ENCODE data around the gene ADAM19.
A peak's percentile ranks its signal among the peaks of the same experiment; 100 is the strongest.

ADAM19 gene

GRCh38 chr5:157541447-157542118 is 34.0 kb downstream of the ADAM19 start:
- DNase-seq (ENCODE audit: low spot score), result peak; percentile 37

DNA sequence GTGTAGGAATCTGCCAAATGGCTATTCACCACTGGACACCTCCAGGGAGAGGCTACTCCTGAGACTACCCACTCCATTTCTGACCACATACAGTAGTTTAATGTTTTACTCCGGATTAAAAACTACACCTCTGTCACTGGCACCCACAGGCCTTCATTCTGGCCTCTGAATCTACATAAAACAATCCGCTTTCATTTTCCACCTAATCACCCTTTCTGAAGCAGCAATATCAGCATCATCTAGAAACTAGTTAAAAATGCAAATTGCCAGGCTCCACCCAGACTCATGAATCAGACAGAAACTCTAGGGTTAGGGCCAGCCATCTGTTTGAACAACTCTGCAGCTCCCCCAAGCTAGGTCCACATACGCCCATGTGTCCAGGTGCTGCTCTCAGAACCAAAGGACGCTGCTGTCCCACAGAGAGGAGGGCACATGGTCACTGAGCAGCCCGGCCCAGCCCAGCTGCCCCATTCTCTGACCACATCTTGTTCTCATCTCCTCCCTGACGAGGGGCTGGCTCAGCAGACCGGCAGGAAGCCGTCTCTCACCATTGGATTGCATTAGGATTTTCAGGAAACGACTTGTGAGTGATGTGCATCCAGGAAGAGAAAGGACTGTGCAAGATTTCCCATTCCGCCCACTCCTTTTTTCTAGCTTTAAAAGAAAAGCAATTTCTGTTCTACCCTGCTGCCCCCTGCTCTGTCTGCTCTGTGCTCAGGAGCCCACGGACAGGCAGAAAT is 34.7 kb downstream of the ADAM19 start:
- peak; percentile 83 for DNase-seq (ENCODE audit: low spot score)

DNA sequence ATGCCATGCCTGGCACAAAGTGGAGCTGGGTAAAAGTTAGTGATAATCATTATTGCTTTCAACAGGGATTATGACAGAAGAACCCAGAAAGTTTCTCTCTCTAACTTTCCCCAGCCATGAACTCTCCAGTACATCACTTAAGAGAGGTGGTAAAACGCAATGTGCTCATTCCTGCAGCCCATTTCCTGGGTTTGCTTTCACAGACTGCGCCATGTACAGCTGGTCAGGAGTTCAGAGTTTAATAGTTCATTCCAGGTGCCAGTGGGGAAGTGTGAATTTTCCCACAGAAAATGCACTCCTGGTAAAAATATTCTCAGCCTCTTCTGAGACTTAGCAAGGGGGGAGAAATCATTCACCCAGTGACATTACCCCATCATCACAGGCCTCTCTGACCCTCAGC is 35.5 kb downstream of the ADAM19 start:
- DNase-seq (ENCODE audit: low spot score), result no peak

DNA sequence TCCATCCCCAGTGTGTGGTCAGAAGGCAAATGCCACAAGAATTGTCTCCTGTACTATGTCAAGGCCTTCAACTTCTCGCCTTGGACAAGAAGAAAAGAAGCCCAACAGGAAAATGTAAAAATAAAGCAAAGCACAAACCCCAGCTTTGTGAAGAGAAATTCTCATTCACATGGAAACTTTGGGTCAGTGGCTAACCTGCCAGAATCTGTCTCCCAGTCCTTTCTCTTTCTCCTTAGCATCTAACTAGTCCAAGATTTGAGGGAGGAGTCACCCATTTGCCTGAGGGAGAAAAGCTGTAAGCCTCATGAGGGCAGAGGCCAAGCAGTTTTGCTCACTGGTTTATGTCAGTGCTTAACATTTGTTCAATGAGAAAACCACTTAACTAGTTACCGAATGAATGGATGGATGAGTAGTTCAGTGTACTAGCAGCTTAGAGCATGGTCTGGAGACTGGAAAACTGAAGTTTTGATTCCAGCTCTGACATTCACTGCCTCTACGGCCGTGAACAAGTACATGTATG is 36.0 kb downstream of the ADAM19 start:
- DNase-seq (ENCODE audit: low spot score), result no peak

- DNase-seq (ENCODE audit: low spot score), result no peak
Observed at GRCh38 chr5:157538311-157538710, 37.3 kb downstream of the ADAM19 start.

DNA sequence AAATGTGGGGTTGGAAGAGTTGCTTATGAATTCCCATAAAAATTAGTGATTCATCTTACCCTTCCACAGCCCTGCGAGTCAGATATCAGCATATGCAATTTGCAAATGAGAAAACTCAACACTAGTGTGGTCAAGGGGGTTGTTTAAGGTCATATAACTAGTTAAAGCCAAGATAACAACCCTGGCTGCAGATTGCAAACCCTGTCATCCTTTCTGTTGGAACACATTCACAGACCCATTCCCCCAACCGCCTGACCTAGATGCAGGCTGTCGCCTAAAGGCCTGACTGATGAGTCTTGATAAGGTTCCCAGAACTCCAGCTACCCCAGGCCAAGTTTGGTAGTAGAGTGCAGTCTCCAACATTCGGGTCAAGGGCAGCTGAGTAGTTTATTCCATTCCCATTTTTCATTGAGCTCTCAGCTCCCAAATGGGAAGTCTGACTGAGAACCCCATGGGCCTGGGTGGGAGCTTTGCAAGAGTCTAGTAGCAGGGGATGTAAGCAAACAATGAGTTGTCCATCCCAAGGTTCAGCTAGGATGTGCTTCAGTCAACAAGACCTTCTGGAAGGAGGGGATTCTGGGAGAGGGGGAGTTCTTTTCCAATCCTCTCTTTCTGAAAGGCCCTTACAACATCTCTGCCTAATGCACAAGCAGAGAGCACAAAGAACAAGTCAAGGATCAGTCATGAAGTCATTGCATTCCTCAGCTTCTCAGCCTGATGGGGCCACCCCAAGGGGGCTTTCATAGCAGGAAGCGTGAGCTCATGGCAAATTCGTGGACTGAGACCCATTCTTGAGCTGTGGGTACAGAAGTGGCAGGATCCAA is 40.3 kb downstream of the ADAM19 start:
- DNase-seq (ENCODE audit: low spot score), result no peak

DNA sequence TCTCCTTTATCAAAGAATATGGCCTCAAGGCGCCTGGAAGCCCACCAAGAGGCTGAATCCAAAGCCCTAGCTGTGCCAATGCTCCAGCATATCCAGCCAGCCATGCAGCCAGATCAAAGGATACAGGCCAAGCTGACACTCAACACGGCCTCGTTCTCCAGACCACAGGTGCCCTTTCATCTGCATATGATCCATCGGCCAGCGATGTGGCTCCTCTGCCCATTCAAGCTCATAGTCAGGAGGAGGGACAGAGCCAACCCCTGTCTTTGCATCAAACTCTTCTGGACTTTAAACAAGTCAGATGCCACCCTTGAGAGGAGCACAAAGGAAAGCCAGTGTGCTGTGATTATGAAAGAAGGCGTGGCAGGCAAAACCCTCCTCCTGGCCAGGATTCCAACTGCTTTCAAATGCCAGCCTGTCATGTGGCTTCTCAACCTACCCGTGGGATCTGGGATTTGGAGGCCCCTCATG is 42.5 kb downstream of the ADAM19 start:
- no peak for DNase-seq (ENCODE audit: low spot score)

GRCh38 chr5:157532022-157532421 is 43.6 kb downstream of the ADAM19 start:
- no peak for DNase-seq (ENCODE audit: low spot score)

GRCh38 chr5:157530226-157530972 is 45.2 kb downstream of the ADAM19 start:
- DNase-seq (ENCODE audit: low spot score), result no peak

- no peak for DNase-seq (ENCODE audit: low spot score)
Observed at GRCh38 chr5:157529002-157529401, 46.6 kb downstream of the ADAM19 start.

- DNase-seq (ENCODE audit: low spot score), result no peak
Observed at GRCh38 chr5:157528036-157528632, 47.4 kb downstream of the ADAM19 start.

DNA sequence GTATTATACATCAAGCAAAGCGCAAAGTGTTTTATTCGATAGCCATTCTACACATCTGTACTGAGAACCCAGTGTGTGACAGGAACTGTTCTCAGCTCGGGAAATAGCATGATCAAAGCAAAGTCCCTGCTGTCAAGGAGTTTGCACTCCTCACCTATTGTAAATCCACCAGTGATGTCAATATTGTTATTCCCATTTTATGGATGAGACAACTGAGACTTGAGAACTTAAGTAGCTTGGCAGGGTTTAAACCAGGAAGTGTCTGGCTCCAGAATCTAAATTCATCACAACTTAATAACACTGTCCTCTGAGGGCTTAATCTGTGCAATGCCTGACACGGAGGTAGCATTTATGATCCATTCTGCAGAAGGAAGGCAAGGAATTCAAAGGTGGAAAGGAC is 50.7 kb downstream of the ADAM19 start:
- DNase-seq (ENCODE audit: low spot score), result no peak

DNA sequence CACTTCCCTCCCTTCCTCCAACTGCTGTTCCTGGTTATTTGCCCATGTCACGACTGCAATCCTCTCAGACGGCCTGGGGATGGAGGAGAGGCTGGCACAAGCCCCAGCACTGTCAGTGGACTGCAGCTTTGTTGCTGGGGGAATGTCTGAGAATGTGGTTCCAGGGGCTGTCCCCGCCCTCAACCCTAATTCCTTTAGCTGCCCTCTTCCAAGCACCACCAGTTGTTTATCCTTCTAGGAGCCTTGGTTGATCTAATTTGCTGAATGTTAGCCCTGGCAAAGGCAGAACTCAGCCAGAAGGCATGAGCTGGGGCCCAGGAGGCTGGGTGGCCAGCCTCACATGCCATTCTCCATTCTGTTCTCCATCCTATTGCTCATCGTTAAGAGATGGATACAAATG is 51.6 kb downstream of the ADAM19 start:
- DNase-seq (ENCODE audit: low spot score), result no peak

DNA sequence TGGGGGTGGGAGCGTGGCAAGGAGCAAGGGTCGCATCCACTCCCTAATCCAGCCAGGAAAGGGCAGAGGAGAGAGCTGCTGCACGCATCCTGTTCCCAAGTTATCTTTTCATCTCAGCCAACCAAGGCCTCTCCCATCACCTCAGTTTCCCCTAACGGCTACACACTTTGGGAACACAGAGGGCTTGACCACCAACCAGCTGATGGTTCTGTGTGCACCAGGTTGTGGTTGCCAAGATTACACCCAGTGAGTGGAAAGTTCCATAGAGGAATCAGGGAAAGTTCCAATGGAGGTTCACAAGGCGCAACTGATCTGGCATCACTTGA is 53.9 kb downstream of the ADAM19 start:
- no peak for DNase-seq (ENCODE audit: low spot score)

DNA sequence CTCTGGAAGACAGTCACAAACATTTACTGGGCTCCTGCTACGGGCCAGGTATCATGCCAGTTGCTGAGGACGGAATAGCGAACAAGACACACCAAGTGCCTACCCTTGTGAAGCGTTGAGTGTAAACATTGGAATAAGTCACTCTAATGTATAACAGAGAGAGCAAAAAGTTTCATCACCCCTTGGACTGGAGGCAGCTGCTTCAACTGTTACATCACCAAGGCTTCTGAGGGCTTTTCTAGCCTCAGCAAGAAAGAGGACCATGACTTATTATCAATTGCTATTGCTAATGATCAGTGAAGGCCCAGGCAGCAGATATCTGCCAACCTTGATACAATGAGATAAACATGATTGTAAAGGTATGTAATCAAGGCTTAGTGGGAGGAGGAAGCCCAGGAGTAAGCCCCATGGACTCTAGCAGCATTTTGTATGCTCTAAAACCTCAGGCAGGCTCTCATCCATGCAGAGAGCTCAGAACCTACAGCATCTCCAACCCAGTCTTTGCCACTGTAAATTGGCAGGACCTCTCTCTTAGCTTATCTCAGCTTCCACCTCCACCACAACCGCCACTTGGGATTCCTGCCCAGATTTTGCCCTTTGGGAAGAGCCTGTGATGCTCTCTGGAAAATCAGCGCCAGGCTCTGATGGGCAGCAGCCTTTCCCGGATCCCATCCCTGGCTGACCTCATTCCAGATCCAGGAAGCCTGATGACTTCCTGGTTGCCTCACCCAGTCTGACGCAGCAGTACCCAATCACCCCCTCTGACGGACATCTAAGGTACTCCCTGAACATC is 54.5 kb downstream of the ADAM19 start:
- no peak for DNase-seq (ENCODE audit: low spot score)

GRCh38 chr5:157519579-157520253 is 55.9 kb downstream of the ADAM19 start:
- no peak for DNase-seq (ENCODE audit: low spot score)

DNA sequence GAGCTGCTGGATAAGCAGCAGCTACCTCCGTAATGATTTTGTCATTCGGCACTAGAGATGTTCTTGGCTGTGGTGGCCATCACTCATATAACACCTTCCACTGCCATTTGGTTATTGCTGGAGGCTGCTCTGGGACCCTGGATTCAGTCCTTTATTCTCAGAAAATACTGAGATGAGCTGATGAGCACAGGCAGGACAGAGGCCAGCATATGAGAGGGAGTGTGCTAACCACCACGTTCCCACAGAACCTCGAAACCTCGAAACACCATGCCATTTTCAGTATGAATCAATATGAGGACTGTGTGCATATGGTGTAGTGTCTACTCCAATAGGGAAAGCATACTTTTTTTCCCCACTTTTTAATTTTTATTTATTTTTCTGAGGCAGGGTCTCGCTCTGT is 56.6 kb downstream of the ADAM19 start:
- DNase-seq (ENCODE audit: low spot score), result no peak

DNA sequence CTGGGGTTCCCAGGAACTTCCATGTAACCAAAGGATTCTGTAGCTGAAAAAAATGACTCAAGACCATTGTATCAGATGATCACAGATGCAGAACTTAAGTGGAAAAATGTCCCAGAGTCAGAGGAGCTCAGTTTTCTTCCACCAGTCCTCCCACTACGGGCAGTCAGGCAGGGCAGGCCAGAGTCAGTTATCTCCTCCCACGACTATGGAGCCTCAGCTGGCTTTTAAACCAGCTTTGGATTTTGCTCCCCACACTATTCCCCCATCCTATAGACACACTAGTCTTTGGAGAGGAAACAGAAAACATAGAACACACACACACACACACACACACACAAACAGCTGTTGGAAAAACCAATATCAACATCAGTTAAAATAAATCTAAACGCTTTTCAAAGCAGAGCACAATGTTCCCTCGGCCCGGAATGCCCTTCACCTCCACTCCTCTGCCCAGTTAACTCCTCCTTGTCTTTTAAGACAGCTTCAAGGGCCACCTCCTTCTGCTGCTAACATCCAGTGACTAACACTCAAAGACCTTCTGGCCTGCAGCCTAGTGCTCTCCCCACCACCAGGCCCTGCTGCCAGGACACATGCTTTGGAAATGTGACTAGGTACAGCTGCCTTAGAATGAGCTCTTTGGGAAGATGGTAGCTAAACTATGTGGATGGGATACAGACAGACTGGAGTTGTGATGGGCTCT is 58.8 kb downstream of the ADAM19 start:
- DNase-seq (ENCODE audit: low spot score), result no peak

DNA sequence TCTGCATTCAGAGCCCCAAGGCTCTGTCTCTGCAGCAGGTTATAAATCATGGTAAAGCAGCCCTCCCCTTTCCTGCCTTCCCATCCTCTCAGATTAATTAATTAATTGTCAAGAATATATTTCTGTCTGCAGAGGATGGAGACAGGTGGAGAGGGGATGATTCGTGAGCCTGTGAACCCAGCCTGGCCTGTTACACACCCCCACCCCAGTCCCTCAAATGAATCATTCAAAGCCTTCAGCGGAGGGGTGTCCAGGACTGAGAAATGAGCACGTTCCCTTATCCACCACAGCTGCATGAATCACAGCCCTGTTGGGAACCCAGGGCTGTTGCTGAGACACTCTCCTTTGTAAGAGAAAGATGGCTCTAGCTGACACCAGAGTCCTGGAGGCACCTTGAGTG is 59.6 kb downstream of the ADAM19 start:
- no peak for DNase-seq (ENCODE audit: low spot score)

DNA sequence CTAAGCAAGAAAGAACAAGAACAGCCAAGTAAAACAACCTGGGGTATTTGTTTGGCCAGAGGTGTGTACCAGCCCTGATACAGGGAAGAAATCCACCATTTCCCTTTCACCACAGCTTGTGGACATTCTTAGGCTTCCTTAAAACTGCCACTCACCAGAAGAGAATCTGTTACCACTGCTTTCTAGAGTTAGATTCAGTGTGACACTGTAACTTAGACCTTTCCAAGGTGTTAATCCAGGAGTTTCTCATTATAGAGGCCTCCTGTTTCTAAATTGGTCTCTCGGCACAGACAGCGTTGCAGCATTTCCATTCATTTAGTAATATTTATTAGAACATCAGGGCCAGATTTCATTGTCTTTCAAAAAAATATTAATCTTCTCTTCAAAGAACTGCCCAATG is 60.6 kb downstream of the ADAM19 start:
- no peak for DNase-seq (ENCODE audit: low spot score)
